SK-N-MC (cell line): ENCODE data around the gene GOLT1B.

Experiments
- FOXP2 ChIP-seq: optimal IDR thresholded peaks from 2 replicates; pipeline ENCODE3; 2011; ENCODE audit warnings: mild to moderate bottlenecking, moderate library complexity; ENCODE audit not compliant: insufficient read depth; ENCODE audit errors: extremely low read length, control extremely low read depth
- POLR2AphosphoS5 ChIP-seq: IDR thresholded peaks from 2 replicates; pipeline ENCODE4 v1.6.1; 2012; ENCODE audit warnings: mild to moderate bottlenecking, low read depth, low read length, borderline replicate concordance

GRCh38 chr12:21526721-21527345 lies 25.2 kb downstream of the GOLT1B start:
- TF ChIP-seq FOXP2 (no peak), POLR2AphosphoS5 (no peak)
